ENCODE data around the gene MYO5B.

MYO5B gene

DNA sequence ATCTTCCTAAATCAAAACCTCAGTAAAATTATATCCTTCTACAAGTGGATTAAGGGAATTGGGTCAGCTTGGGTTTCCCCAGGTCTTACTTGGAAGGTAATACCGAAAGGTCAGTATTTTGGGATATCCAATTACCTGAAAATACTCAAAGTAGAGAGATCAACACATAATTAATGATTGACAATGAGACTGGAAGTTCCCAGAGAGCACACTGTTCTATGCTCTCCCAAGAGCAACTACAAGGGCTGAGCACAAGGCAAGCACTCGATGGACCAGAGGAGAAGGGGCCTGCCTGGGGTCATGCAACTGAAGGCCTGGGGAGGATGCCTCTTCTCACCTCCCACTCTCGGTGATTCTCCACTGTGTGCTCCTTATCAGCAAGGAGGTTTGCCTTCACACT lies 222.4 kb downstream of the MYO5B start:
- DNase-seq (ENCODE audit: low read depth, low spot score) = no peak
- H3K4me3 ChIP-seq (ENCODE audit: low read depth, low read length) = no peak overlapping the region
- ChIA-PET CTCF (no interaction called here), POLR2A (no interaction called here)
- TF ChIP-seq, protein P1, sequence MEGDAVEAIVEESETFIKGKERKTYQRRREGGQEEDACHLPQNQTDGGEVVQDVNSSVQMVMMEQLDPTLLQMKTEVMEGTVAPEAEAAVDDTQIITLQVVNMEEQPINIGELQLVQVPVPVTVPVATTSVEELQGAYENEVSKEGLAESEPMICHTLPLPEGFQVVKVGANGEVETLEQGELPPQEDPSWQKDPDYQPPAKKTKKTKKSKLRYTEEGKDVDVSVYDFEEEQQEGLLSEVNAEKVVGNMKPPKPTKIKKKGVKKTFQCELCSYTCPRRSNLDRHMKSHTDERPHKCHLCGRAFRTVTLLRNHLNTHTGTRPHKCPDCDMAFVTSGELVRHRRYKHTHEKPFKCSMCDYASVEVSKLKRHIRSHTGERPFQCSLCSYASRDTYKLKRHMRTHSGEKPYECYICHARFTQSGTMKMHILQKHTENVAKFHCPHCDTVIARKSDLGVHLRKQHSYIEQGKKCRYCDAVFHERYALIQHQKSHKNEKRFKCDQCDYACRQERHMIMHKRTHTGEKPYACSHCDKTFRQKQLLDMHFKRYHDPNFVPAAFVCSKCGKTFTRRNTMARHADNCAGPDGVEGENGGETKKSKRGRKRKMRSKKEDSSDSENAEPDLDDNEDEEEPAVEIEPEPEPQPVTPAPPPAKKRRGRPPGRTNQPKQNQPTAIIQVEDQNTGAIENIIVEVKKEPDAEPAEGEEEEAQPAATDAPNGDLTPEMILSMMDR (IDR thresholded peaks at IDR 0.05; ENCODE audit: insufficient read depth, low read length, missing control alignments) = no peak

DNA sequence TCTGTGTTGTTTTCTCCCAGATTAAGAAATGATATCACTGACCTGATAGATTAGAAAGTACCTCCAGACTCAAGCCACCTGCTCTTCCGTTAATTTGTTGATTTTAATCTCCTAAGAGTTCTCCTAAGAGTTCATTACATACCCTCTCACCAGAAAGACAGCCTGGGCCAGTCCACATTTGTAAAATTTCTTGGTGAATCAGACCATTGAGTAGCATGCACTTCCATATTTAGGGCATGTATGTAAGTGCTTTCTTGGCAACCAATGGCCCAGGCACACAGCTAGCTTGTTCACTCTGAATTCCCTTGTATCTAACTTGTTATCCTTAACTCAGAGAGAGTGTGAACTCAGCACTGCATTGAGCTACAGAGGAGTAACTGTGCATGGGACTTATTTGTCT lies 223.5 kb downstream of the MYO5B start:
- ChIA-PET POLR2A (no interaction called here), CTCF (no interaction called here)
- no peak for DNase-seq (ENCODE audit: low read depth, low spot score)
- H3K4me3 ChIP-seq (ENCODE audit: low read depth, low read length) = no peak overlapping the region
- TF ChIP-seq, protein P1 (IDR thresholded peaks at IDR 0.05; ENCODE audit: insufficient read depth, low read length, missing control alignments) = no peak

DNA sequence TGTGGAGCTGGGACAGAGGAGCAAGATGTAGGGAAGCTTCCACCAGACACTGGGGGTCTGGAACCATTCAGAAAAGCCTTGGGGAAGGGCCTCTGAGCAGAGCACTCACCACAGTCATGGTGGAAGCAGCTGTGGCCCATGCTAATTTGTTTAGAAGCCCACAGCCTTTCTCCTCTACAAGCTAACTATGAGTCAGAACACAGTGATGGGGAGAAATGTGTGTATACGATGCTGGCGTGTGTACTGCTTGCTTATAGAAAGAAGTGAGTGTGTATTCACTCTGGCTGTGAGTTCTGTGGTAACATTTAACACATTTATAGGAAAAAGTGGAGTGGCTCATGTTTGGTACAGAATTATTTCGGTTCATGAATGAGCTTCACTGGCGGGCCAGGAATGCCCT lies 224.6 kb downstream of the MYO5B start:
- no peak overlapping the region for H3K4me3 ChIP-seq (ENCODE audit: low read depth, low read length)
- TF ChIP-seq, protein P1 (IDR thresholded peaks at IDR 0.05; ENCODE audit: insufficient read depth, low read length, missing control alignments) = no peak
- ChIA-PET CTCF (no interaction called here), POLR2A (no interaction called here)
- no peak for DNase-seq (ENCODE audit: low read depth, low spot score)

DNA sequence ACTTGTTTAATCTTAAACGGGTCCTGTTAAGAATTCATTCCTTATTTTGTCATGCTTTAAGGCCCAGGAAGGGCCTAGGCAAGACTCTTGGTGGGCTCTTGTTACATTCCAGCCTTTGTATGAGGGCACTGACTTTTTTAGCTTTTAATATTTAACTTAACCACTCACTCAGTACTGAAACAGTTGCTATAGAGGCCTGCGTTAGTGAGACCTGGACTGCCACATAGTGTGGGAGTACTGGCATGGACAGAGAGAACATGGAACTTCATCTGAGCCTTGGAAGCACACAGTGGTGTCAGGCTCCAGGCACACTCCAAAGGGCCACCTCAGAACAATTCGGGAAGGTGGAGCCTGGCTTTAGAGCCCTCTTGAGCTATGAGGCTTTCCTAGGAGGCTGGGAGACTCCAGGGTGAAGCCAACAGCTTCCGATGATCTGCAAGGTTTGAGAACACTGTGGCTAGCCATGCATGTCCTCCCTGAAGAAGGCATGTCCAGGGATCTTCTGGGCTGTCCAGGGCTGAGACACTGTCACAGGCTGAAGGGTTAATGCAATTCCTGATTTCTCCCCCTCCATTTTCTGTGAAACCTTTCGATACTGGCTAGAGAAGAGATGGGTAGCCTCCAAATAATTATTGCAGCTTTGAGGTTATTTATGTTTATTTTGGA lies 226.2 kb downstream of the MYO5B start:
- POLR2A ChIA-PET = no interaction called here
- TF ChIP-seq, protein P1 (IDR thresholded peaks at IDR 0.05; ENCODE audit: insufficient read depth, low read length, missing control alignments) = no peak
- no peak overlapping the region for H3K4me3 ChIP-seq (ENCODE audit: low read depth, low read length)
- CTCF ChIA-PET = no interaction called here
- no peak for DNase-seq (ENCODE audit: low read depth, low spot score)

DNA sequence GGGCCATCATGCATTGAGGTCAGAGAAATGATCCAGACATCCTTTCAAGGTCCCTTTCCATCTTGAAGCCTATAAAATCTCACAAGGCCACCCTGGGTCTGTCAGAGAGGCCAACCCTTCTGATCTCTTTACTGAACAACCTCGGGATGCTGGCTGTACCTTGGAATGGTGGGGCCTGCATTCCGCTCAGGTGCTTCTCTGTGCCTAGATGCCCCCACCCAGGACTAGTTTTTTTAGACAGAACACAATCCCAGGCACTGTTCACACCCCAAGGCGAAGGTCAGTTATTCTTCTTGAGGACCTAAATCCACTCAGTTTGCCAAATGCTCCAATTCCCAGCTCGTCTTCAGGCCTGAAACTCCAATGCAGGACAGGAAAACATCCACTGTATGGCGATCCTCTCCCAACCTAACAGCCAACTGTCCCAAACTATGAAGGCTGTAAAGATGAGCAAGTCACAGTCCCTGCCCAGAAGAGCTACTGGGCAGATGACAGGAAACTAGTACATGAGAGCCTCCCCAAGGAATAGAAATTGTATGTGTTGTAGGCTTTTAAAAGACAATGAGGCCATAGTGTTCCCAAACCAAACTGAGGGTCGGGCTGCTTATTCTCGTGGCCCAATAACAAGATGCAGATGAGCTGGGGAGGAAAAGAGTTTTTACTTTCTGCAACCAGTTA lies 227.2 kb downstream of the MYO5B start:
- TF ChIP-seq, protein P1 (IDR thresholded peaks at IDR 0.05; ENCODE audit: insufficient read depth, low read length, missing control alignments) = no peak
- CTCF ChIA-PET = no interaction called here
- H3K4me3 ChIP-seq (ENCODE audit: low read depth, low read length) = no peak overlapping the region
- POLR2A ChIA-PET = no interaction called here
- DNase-seq (ENCODE audit: low read depth, low spot score) = no peak

DNA sequence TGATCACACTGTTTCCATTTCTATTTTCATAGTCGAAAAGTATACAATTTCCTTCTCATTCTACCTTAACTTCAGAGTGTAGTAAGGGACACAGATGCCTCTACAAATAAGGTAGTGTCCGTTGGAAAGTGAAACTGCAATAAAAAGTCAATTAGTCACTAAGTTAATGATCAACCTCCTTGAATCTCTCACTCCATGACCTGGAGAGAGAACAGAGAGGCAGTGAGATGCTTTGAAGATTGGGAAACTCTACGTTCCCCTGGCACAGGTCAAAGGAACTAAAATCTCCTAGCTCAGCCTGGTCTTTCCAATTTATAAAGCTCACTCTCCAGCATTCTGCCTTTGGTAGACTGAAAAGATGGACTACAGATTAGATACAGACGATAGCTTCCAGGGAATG lies 227.8 kb downstream of the MYO5B start:
- no peak for DNase-seq (ENCODE audit: low read depth, low spot score)
- CTCF ChIA-PET = no interaction called here
- H3K4me3 ChIP-seq (ENCODE audit: low read depth, low read length) = no peak overlapping the region
- TF ChIP-seq, protein P1 (IDR thresholded peaks at IDR 0.05; ENCODE audit: insufficient read depth, low read length, missing control alignments) = no peak
- POLR2A ChIA-PET = no interaction called here
